Panc1 (cell line): ENCODE results near the gene PARVB. TPM values are rescaled to one million over a fixed set of nuclear protein-coding genes. Genes with fewer than 3 reads are reported as not detected.

Experiments used
- ATAC-seq: fragments of 200-7000 bp; cut with Tn5 transposase; 2 replicates; pipeline ENCODE4 v1.9.1; 2020; ENCODE audit warnings: mild to moderate bottlenecking, moderate library complexity
- BruUV-seq: library from RNA; stranded (reverse); fragments of 400-500 nt; replicated peaks from 2 replicates; lab custom pipeline; 2021; lab: Mats Ljungman, UMichigan
- CTCF ChIA-PET: fragments of 300-600 bp; sonication (Branson Sonifier 250); formaldehyde crosslinking; loops from one replicate; lab custom pipeline; 2022; ENCODE audit warnings: antibody characterized with exemption; lab: Charles Lee
- POLR2A ChIA-PET: fragments of 300-600 bp; sonication (Branson Sonifier 250); formaldehyde crosslinking; loops from one replicate; lab custom pipeline; 2022; ENCODE audit warnings: antibody characterized with exemption; lab: Charles Lee
- DNase-seq: peaks from one replicate; pipeline ENCODE4 v3.0.0-alpha.2; 2010; ENCODE audit warnings: low read depth, low spot score
- H3K27ac ChIP-seq: 2 replicates; pipeline ENCODE4 v1.5.1; 2011; ENCODE audit warnings: mild to moderate bottlenecking, low read length, inconsistent platforms
- H3K27me3 ChIP-seq: fragments of 200-500 bp; sonication (Bioruptor generic); 2 replicates; pipeline ENCODE4 v1.6.0; 2014; ENCODE audit warnings: low read length, inconsistent platforms; ENCODE audit not compliant: control insufficient read depth, insufficient read depth
- H3K36me3 ChIP-seq: fragments of 200-500 bp; sonication (Bioruptor generic); 2 replicates; pipeline ENCODE4 v1.5.1; 2014; ENCODE audit warnings: inconsistent platforms, mild to moderate bottlenecking, low read length, moderate library complexity; ENCODE audit not compliant: control insufficient read depth, insufficient read depth
- H3K4me1 ChIP-seq: 2 replicates; pipeline ENCODE4 v1.5.1; 2011; ENCODE audit warnings: inconsistent platforms, mild to moderate bottlenecking, low read length, moderate library complexity; ENCODE audit not compliant: control insufficient read depth, insufficient read depth
- H3K4me3 ChIP-seq, 2 experiments: 2 replicates each; pipeline ENCODE4 v1.5.1; 2011 to 2012; ENCODE audit warnings: low read depth in 2 of 2, low read length in 2 of 2, mild to moderate bottlenecking in 2 of 2, inconsistent platforms in 1 of 2, moderate library complexity in 1 of 2
- H3K9me3 ChIP-seq: fragments of 200-500 bp; sonication (Bioruptor generic); 2 replicates; pipeline ENCODE4 v1.5.1; 2014; ENCODE audit warnings: low read depth, mild to moderate bottlenecking, inconsistent platforms, low read length, moderate library complexity; ENCODE audit not compliant: control insufficient read depth, insufficient read depth
- CTCF ChIP-seq: fragments of 450-650 bp; IDR thresholded peaks from 2 replicates; pipeline ENCODE4 v1.5.1; 2017; ENCODE audit warnings: mild to moderate bottlenecking
- POLR2AphosphoS5 ChIP-seq: IDR thresholded peaks from 2 replicates; pipeline ENCODE4 v1.6.1; 2012; ENCODE audit warnings: mild to moderate bottlenecking, low read depth, low read length, moderate library complexity
- REST ChIP-seq, 2 experiments: IDR thresholded peaks; 2 replicates each; pipeline ENCODE4 v1.6.1; 2011 to 2012; ENCODE audit warnings: low read depth in 2 of 2, control low read depth in 1 of 2, low read length in 1 of 2, mild to moderate bottlenecking in 1 of 2, moderate library complexity in 1 of 2; ENCODE audit not compliant: insufficient read depth in 1 of 2
- SIN3A ChIP-seq: IDR thresholded peaks from 2 replicates; pipeline ENCODE4 v1.6.1; 2012; ENCODE audit warnings: low read depth, mild to moderate bottlenecking, low read length, moderate library complexity, borderline replicate concordance; ENCODE audit not compliant: insufficient read depth
- TCF7L2 ChIP-seq: IDR thresholded peaks from 2 replicates; pipeline ENCODE4 v1.6.1; 2011; ENCODE audit warnings: mild to moderate bottlenecking, low read depth, low read length, inconsistent platforms
- in situ Hi-C: cut with HindIII; loops from 2 replicates; pipeline ENCODE4 v1.10.0; 2016; ENCODE audit warnings: low sequenced_read_pairs, low pct_unique_long_range_greater_than_20kb
- intact Hi-C: fragments of 100-400 bp; cut with micrococcal nuclease; formaldehyde crosslinking; loops from one replicate; pipeline ENCODE4 v1.10.0; 2022; ENCODE audit not compliant: unreplicated experiment
- total RNA-seq: library from RNA; stranded (reverse); gene quantifications from one replicate; pipeline ENCODE4 v1.2.1, GENCODE V29; 2021; ENCODE audit not compliant: unreplicated experiment

Gene PARVB
- total RNA-seq, 1 experiment from 2014 or later: 28.1 TPM

- POLR2A ChIA-PET: no interaction called here
- ATAC-seq: no peak
These were observed 162.6 kb downstream of the PARVB start for GRCh38 chr22:44186737-44187136.

GRCh38 chr22:44187652-44188230 lies 163.6 kb downstream of the PARVB start:
- no peak overlapping the region for H3K4me3 ChIP-seq
- intact Hi-C loops (no loop called here), in situ Hi-C loops (no loop called here)
- BruUV-seq: no TSS peak
- ChIA-PET POLR2A (no interaction called here), CTCF (interaction anchor here (0.5 kb wide), 1 partner anchor 416 kb away, joined by 6 read pairs; no protein-coding TSS in a partner anchor)
- no peak for DNase-seq
- no peaks in the 10 kb centered on the region for H3K27me3 ChIP-seq
- H3K9me3 ChIP-seq: no peaks in the 10 kb centered on the region
- ATAC-seq: no peak
- no peaks in the 10 kb centered on the region for H3K4me1 ChIP-seq
- TF ChIP-seq POLR2AphosphoS5 (no peak), TCF7L2 (no peak), CTCF (no peak), SIN3A (no peak), REST (IDR thresholded peaks at IDR 0.05; ENCODE audit: insufficient read depth in 1 of 2, low read depth in 2 of 2, low read length in 1 of 2) (no peak)
- no peaks in the 10 kb centered on the region for H3K36me3 ChIP-seq
- no peak overlapping the region for H3K27ac ChIP-seq

More at GRCh38 chr22:44186737-44187136, 162.6 kb downstream of the PARVB start:
- TF ChIP-seq POLR2AphosphoS5 (no peak), SIN3A (no peak), CTCF (no peak), REST (IDR thresholded peaks at IDR 0.05; ENCODE audit: insufficient read depth in 1 of 2, low read depth in 2 of 2, low read length in 1 of 2) (no peak), TCF7L2 (no peak)
- no peak overlapping the region for H3K4me3 ChIP-seq
- no peaks in the 10 kb centered on the region for H3K27me3 ChIP-seq
- H3K27ac ChIP-seq: no peak overlapping the region
- H3K36me3 ChIP-seq: no peaks in the 10 kb centered on the region
- no peak for DNase-seq
- CTCF ChIA-PET: no interaction called here
- H3K9me3 ChIP-seq: no peaks in the 10 kb centered on the region
- no TSS peak for BruUV-seq
- intact Hi-C loops (no loop called here), in situ Hi-C loops (no loop called here)
- no peaks in the 10 kb centered on the region for H3K4me1 ChIP-seq
